Activated CD4-positive, alpha-beta memory T cell treated with anti-CD3 and anti-CD28 coated beads, Interleukin-2, amount 10 ng/mL, durations not matched to agents 7 days and 5 days (primary cell): Measurements from ENCODE around the gene AP4E1. TPM values are rescaled to one million over a fixed set of nuclear protein-coding genes. Genes with fewer than 3 reads are reported as not detected.
"Not testable (repeated sequence)": the region's sequence is repeated elsewhere in the genome, so short reads cannot be mapped to it uniquely, and the experiment has no call there.

Source experiments
- CTCF ChIA-PET: fragments of 350-600 bp; sonication (Branson Sonifier 250); formaldehyde crosslinking; loops from one replicate; lab custom pipeline; 2021; ENCODE audit warnings: antibody characterized with exemption, inconsistent platforms; lab: Charles Lee
- POLR2A ChIA-PET: fragments of 350-600 bp; sonication (Branson Sonifier 250); formaldehyde crosslinking; loops from one replicate; lab custom pipeline; 2021; ENCODE audit warnings: antibody characterized with exemption; lab: Charles Lee
- DNase-seq: peaks from one replicate; pipeline ENCODE4 v3.0.0-alpha.2; 2020
- H3K27ac Mint-ChIP-seq: one replicate; pipeline ENCODE4 v1.8.0; 2021; ENCODE audit warnings: mild to moderate bottlenecking, mixed read lengths
- H3K27me3 Mint-ChIP-seq: one replicate; pipeline ENCODE4 v1.8.0; 2021; ENCODE audit warnings: mixed read lengths
- H3K36me3 Mint-ChIP-seq: one replicate; pipeline ENCODE4 v1.8.0; 2021; ENCODE audit warnings: low read depth, mixed read lengths
- H3K4me1 Mint-ChIP-seq: one replicate; pipeline ENCODE4 v1.8.0; 2021; ENCODE audit warnings: mixed read lengths
- H3K4me3 Mint-ChIP-seq: one replicate; pipeline ENCODE4 v1.8.0; 2021; ENCODE audit warnings: mild to moderate bottlenecking, mixed read lengths
- H3K9me3 Mint-ChIP-seq: one replicate; pipeline ENCODE4 v1.8.0; 2021; ENCODE audit warnings: mixed read lengths
- total RNA-seq, 2 experiments: library from RNA; stranded (reverse); gene quantifications; one replicate each; pipeline ENCODE4 v1.2.3, GENCODE V29; 2021

Gene AP4E1
- total RNA-seq, 2 experiments from 2014 or later = 13.3 to 14.5 TPM

- no peak for DNase-seq
- H3K27ac Mint-ChIP-seq = no peak overlapping the region
- H3K4me1 Mint-ChIP-seq = no peaks in the 10 kb centered on the region
- peaks cover 50% of the 10 kb centered on the region for H3K36me3 Mint-ChIP-seq
- POLR2A ChIA-PET = no interaction called here
- no peaks in the 10 kb centered on the region for H3K27me3 Mint-ChIP-seq
- H3K4me3 Mint-ChIP-seq = no peak overlapping the region
- H3K9me3 Mint-ChIP-seq = peaks cover 3% of the 10 kb centered on the region
- CTCF ChIA-PET = interaction anchor here (0.6 kb wide), 1 partner anchor 234 kb away, joined by 3 read pairs; no protein-coding TSS in a partner anchor
These were observed 98.0 kb downstream of the AP4E1 start for GRCh38 chr15:51006336-51006985.

GRCh38 chr15:51007131-51007666, 98.7 kb downstream of the AP4E1 start:
- DNase-seq = no peak
- Mint-ChIP-seq H3K27me3 (no peaks in the 10 kb centered on the region), H3K4me1 (no peaks in the 10 kb centered on the region), H3K36me3 (peaks cover 46% of the 10 kb centered on the region), H3K4me3 (no peak overlapping the region), H3K27ac (no peak overlapping the region), H3K9me3 (peaks cover 3% of the 10 kb centered on the region)
- POLR2A ChIA-PET = no interaction called here
- CTCF ChIA-PET = no interaction called here

- H3K27ac Mint-ChIP-seq = no peak overlapping the region
- H3K27me3 Mint-ChIP-seq = no peaks in the 10 kb centered on the region
- no peaks in the 10 kb centered on the region for H3K4me1 Mint-ChIP-seq
- CTCF ChIA-PET = interaction anchor here (1.1 kb wide), 1 partner anchor 181 kb away, joined by 3 read pairs; no protein-coding TSS in a partner anchor
- POLR2A ChIA-PET = no interaction called here
- no peak overlapping the region for H3K4me3 Mint-ChIP-seq
- H3K9me3 Mint-ChIP-seq = peaks cover 3% of the 10 kb centered on the region
- peaks cover 39% of the 10 kb centered on the region for H3K36me3 Mint-ChIP-seq
- no peak for DNase-seq
These were observed 102.7 kb downstream of the AP4E1 start for GRCh38 chr15:51011212-51011611.

GRCh38 chr15:51016615-51017014, 108.1 kb downstream of the AP4E1 start:
- H3K27ac Mint-ChIP-seq = no peak overlapping the region
- H3K4me3 Mint-ChIP-seq = no peak overlapping the region
- H3K4me1 Mint-ChIP-seq = no peaks in the 10 kb centered on the region
- POLR2A ChIA-PET = no interaction called here
- H3K9me3 Mint-ChIP-seq = peaks cover 1% of the 10 kb centered on the region
- CTCF ChIA-PET = no interaction called here
- no peaks in the 10 kb centered on the region for H3K27me3 Mint-ChIP-seq
- no peak for DNase-seq
- H3K36me3 Mint-ChIP-seq = peaks cover 4% of the 10 kb centered on the region

GRCh38 chr15:51022206-51022605, 113.7 kb downstream of the AP4E1 start:
- Mint-ChIP-seq H3K27ac (no peak overlapping the region), H3K36me3 (no peaks in the 10 kb centered on the region), H3K4me3 (no peak overlapping the region), H3K27me3 (no peaks in the 10 kb centered on the region), H3K9me3 (peaks cover 2% of the 10 kb centered on the region), H3K4me1 (no peaks in the 10 kb centered on the region)
- DNase-seq = no peak
- CTCF ChIA-PET = no interaction called here
- POLR2A ChIA-PET = interaction anchor here (0.7 kb wide), 1 partner anchor 332 kb away, joined by 5 read pairs; no protein-coding TSS in a partner anchor

- no peaks in the 10 kb centered on the region for H3K27me3 Mint-ChIP-seq
- no peaks in the 10 kb centered on the region for H3K4me1 Mint-ChIP-seq
- DNase-seq = no peak
- no peak overlapping the region for H3K4me3 Mint-ChIP-seq
- peaks cover 2% of the 10 kb centered on the region for H3K9me3 Mint-ChIP-seq
- ChIA-PET POLR2A (no interaction called here), CTCF (no interaction called here)
- no peak overlapping the region for H3K27ac Mint-ChIP-seq
- no peaks in the 10 kb centered on the region for H3K36me3 Mint-ChIP-seq
These were observed 115.0 kb downstream of the AP4E1 start for GRCh38 chr15:51023499-51023898.

- Mint-ChIP-seq H3K27ac (no peak overlapping the region), H3K4me1 (no peaks in the 10 kb centered on the region), H3K4me3 (no peak overlapping the region), H3K9me3 (peaks cover 2% of the 10 kb centered on the region), H3K36me3 (no peaks in the 10 kb centered on the region), H3K27me3 (no peaks in the 10 kb centered on the region)
- ChIA-PET POLR2A (no interaction called here), CTCF (interaction anchor here (0.7 kb wide), 1 partner anchor 410 kb away, joined by 3 read pairs; no protein-coding TSS in a partner anchor)
- DNase-seq = no peak
These were observed 116.4 kb downstream of the AP4E1 start for GRCh38 chr15:51024735-51025453.

GRCh38 chr15:51025454-51025846, 117.0 kb downstream of the AP4E1 start:
- no peak for DNase-seq
- H3K27me3 Mint-ChIP-seq = no peaks in the 10 kb centered on the region
- ChIA-PET CTCF (interaction anchor here (0.7 kb wide), 1 partner anchor 409 kb away, joined by 3 read pairs; no protein-coding TSS in a partner anchor), POLR2A (no interaction called here)
- no peak overlapping the region for H3K4me3 Mint-ChIP-seq
- H3K27ac Mint-ChIP-seq = no peak overlapping the region
- H3K36me3 Mint-ChIP-seq = no peaks in the 10 kb centered on the region
- peaks cover 2% of the 10 kb centered on the region for H3K9me3 Mint-ChIP-seq
- H3K4me1 Mint-ChIP-seq = no peaks in the 10 kb centered on the region

GRCh38 chr15:51030649-51031316, 122.3 kb downstream of the AP4E1 start:
- POLR2A ChIA-PET = no interaction called here
- CTCF ChIA-PET = no interaction called here
- DNase-seq = no peak

GRCh38 chr15:51037474-51037873, 129.0 kb downstream of the AP4E1 start:
- H3K4me1 Mint-ChIP-seq, H3K27ac Mint-ChIP-seq, POLR2A ChIA-PET, CTCF ChIA-PET, H3K4me3 Mint-ChIP-seq, H3K27me3 Mint-ChIP-seq, H3K36me3 Mint-ChIP-seq, DNase-seq, H3K9me3 Mint-ChIP-seq: not testable (repeated sequence)

More at GRCh38 chr15:51030649-51031316, 122.3 kb downstream of the AP4E1 start:
- Mint-ChIP-seq H3K9me3 (no peaks in the 10 kb centered on the region), H3K4me3 (no peak overlapping the region), H3K27me3 (no peaks in the 10 kb centered on the region), H3K4me1 (no peaks in the 10 kb centered on the region), H3K27ac (no peak overlapping the region), H3K36me3 (no peaks in the 10 kb centered on the region)

- Mint-ChIP-seq H3K27ac (no peak overlapping the region), H3K4me1 (no peaks in the 10 kb centered on the region), H3K4me3 (no peak overlapping the region), H3K36me3 (no peaks in the 10 kb centered on the region), H3K9me3 (peaks cover 2% of the 10 kb centered on the region), H3K27me3 (peaks cover 2% of the 10 kb centered on the region)
- no peak for DNase-seq
- CTCF ChIA-PET = no interaction called here
- POLR2A ChIA-PET = interaction anchor here (0.9 kb wide), 1 partner anchor 27 kb away, joined by 3 read pairs; no protein-coding TSS in a partner anchor
These were observed 129.9 kb downstream of the AP4E1 start for GRCh38 chr15:51038162-51038973.

- no peaks in the 10 kb centered on the region for H3K36me3 Mint-ChIP-seq
- H3K27me3 Mint-ChIP-seq = peaks cover 4% of the 10 kb centered on the region
- H3K9me3 Mint-ChIP-seq = peaks cover 2% of the 10 kb centered on the region
- ChIA-PET CTCF (no interaction called here), POLR2A (interaction anchor here (0.9 kb wide), 1 partner anchor 26 kb away, joined by 3 read pairs; no protein-coding TSS in a partner anchor)
- H3K27ac Mint-ChIP-seq = no peak overlapping the region
- H3K4me1 Mint-ChIP-seq = no peaks in the 10 kb centered on the region
- H3K4me3 Mint-ChIP-seq = no peak overlapping the region
- DNase-seq = no peak
These were observed 130.5 kb downstream of the AP4E1 start for GRCh38 chr15:51038974-51039319.
